Fibroblast of the aortic adventitia (primary cell): ENCODE data around the gene COMMD3. TPM values are rescaled to one million over a fixed set of nuclear protein-coding genes. Genes with fewer than 3 reads are reported as not detected.

ENCODE experiments used
- DNase-seq: peaks from one replicate; pipeline ENCODE4 v3.0.0-alpha.2; 2010; ENCODE audit warnings: low read depth
- H3K4me3 ChIP-seq: 2 replicates; pipeline ENCODE4 v1.5.1; 2011; ENCODE audit warnings: low read depth, mild to moderate bottlenecking, control low read depth, low read length, moderate library complexity
- total RNA-seq: library from RNA; depleted of rRNA; stranded (reverse); fragments of >200 nt; gene quantifications from 2 replicates; pipeline ENCODE4 v1.2.3, GENCODE V29; 2012; ENCODE audit warnings: low replicate concordance
- TF ChIP-seq, protein P1 (sequence below): IDR thresholded peaks from 2 replicates; pipeline ENCODE4 v1.5.1; 2011; ENCODE audit warnings: mild to moderate bottlenecking, low read length, control low read depth, inconsistent platforms; ENCODE audit not compliant: insufficient read depth

COMMD3 gene
- total RNA-seq, 1 donor = 56.9 TPM

DNA sequence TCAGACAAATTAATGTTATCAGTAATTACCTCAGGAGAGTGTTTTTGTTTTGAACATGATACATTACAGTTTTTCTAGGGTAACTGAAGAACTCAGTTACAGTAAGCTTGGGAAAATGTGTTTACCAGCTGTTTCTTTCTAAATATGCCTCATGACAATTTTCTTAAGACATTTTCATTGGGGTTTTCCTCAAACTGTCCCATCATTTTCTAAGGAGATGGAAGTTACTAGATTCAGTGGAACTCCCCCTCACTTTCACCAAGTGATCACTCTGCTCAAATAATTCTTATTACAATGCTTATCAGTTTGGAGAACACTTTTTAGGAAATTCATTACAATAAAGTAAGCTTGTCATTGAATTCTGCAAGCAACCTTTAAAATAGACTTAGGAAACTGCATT lies 22.7 kb downstream of the COMMD3 start:
- TF ChIP-seq, protein P1, sequence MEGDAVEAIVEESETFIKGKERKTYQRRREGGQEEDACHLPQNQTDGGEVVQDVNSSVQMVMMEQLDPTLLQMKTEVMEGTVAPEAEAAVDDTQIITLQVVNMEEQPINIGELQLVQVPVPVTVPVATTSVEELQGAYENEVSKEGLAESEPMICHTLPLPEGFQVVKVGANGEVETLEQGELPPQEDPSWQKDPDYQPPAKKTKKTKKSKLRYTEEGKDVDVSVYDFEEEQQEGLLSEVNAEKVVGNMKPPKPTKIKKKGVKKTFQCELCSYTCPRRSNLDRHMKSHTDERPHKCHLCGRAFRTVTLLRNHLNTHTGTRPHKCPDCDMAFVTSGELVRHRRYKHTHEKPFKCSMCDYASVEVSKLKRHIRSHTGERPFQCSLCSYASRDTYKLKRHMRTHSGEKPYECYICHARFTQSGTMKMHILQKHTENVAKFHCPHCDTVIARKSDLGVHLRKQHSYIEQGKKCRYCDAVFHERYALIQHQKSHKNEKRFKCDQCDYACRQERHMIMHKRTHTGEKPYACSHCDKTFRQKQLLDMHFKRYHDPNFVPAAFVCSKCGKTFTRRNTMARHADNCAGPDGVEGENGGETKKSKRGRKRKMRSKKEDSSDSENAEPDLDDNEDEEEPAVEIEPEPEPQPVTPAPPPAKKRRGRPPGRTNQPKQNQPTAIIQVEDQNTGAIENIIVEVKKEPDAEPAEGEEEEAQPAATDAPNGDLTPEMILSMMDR = no peak
- DNase-seq = no peak
- H3K4me3 ChIP-seq = no peak overlapping the region

- H3K4me3 ChIP-seq = peak overlapping the region; percentile 77
- TF ChIP-seq, protein P1 = no peak
- no peak for DNase-seq
These were observed 23.7 kb downstream of the COMMD3 start for GRCh38 chr10:22339761-22340328.

- H3K4me3 ChIP-seq = peak overlapping the region; percentile 77
- DNase-seq = peak; percentile 92
- TF ChIP-seq, protein P1 = no peak
These were observed 24.4 kb downstream of the COMMD3 start for GRCh38 chr10:22340329-22341189.

GRCh38 chr10:22341190-22341925 lies 25.2 kb downstream of the COMMD3 start:
- H3K4me3 ChIP-seq = peak overlapping the region; percentile 77
- TF ChIP-seq, protein P1 = no peak
- DNase-seq = peak; percentile 53

GRCh38 chr10:22341926-22342196 lies 25.7 kb downstream of the COMMD3 start:
- no peak for DNase-seq
- no peak overlapping the region for H3K4me3 ChIP-seq
- TF ChIP-seq, protein P1 = no peak

DNA sequence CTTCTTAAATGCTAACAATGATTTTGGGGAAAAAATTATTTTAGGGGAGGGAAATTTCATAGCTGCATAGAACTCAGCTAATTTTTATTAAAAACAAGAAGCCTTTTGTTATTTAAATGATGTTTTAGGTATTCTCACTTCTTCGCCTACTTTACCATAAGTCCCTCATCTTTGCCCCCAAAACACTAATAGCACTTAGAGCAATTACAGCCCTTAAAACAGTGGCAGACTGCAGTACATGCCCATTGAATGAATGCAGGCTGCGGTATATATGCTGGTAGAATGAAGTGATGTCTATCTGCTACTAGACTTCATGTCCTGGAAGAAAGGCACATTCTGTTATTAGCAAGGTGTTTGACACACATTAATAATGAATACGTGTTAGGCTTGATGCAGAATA lies 26.2 kb downstream of the COMMD3 start:
- H3K4me3 ChIP-seq = no peak overlapping the region
- TF ChIP-seq, protein P1 = no peak
- DNase-seq = no peak
